H9 (cell line): Measurements from ENCODE around the gene MMP26. TPM values are rescaled to one million over a fixed set of nuclear protein-coding genes. Genes with fewer than 3 reads are reported as not detected.

ENCODE experiments used
- DNase-seq: peaks from one replicate; pipeline ENCODE4 v3.0.0-alpha.2; 2017
- H2AFZ ChIP-seq: one replicate; pipeline ENCODE4 v1.6.1; 2013; ENCODE audit warnings: mild to moderate bottlenecking, low read length, control low read depth, moderate library complexity
- H2AK5ac ChIP-seq: 2 replicates; pipeline ENCODE4 v1.6.1; 2013; ENCODE audit warnings: low read length, control low read depth, mixed read lengths; ENCODE audit not compliant: insufficient read length
- H2BK120ac ChIP-seq: one replicate; pipeline ENCODE4 v1.6.1; 2013; ENCODE audit warnings: low read depth, mild to moderate bottlenecking, low read length, control low read depth, inconsistent platforms; ENCODE audit not compliant: poor library complexity, severe bottlenecking
- H2BK12ac ChIP-seq: 2 replicates; pipeline ENCODE4 v1.6.1; 2013; ENCODE audit warnings: low read length, control low read depth, mixed read lengths, low read depth; ENCODE audit not compliant: insufficient read length
- H2BK15ac ChIP-seq: 2 replicates; pipeline ENCODE4 v1.6.1; 2013; ENCODE audit warnings: low read depth, low read length, control low read depth
- H2BK20ac ChIP-seq: one replicate; pipeline ENCODE4 v1.6.1; 2013; ENCODE audit warnings: low read depth, mild to moderate bottlenecking, low read length, control low read depth, inconsistent platforms; ENCODE audit not compliant: poor library complexity, severe bottlenecking
- H2BK5ac ChIP-seq: 2 replicates; pipeline ENCODE4 v1.6.1; 2013; ENCODE audit warnings: low read length, control low read depth, mixed read lengths; ENCODE audit not compliant: insufficient read length
- H3K14ac ChIP-seq: 2 replicates; pipeline ENCODE4 v1.6.1; 2013; ENCODE audit warnings: low read length, control low read depth; ENCODE audit not compliant: insufficient read depth
- H3K18ac ChIP-seq: 2 replicates; pipeline ENCODE4 v1.6.1; 2013; ENCODE audit warnings: low read depth, mild to moderate bottlenecking, mixed read lengths, low read length, control low read depth; ENCODE audit not compliant: insufficient read length
- H3K23ac ChIP-seq: 2 replicates; pipeline ENCODE4 v1.6.1; 2013; ENCODE audit warnings: low read length, control low read depth, mixed read lengths, low read depth; ENCODE audit not compliant: insufficient read length
- H3K23me2 ChIP-seq: 2 replicates; pipeline ENCODE4 v1.6.1; 2013; ENCODE audit warnings: low read depth, mild to moderate bottlenecking, mixed read lengths, low read length, control low read depth; ENCODE audit not compliant: insufficient read length, poor library complexity, severe bottlenecking
- H3K27ac ChIP-seq: 2 replicates; pipeline ENCODE4 v1.5.1; 2013; ENCODE audit warnings: low read length, control low read depth, mixed read lengths, low read depth; ENCODE audit not compliant: insufficient read length
- H3K27me3 ChIP-seq: 2 replicates; pipeline ENCODE4 v1.6.1; 2013; ENCODE audit warnings: low read length, control low read depth, inconsistent platforms; ENCODE audit not compliant: insufficient read depth
- H3K4ac ChIP-seq: 2 replicates; pipeline ENCODE4 v1.6.1; 2013; ENCODE audit warnings: low read depth, mild to moderate bottlenecking, control low read depth, inconsistent platforms, low read length, moderate library complexity
- H3K4me1 ChIP-seq: 2 replicates; pipeline ENCODE4 v1.6.1; 2013; ENCODE audit warnings: low read length, control low read depth, inconsistent platforms; ENCODE audit not compliant: insufficient read depth
- H3K4me2 ChIP-seq: 2 replicates; pipeline ENCODE4 v1.6.1; 2013; ENCODE audit warnings: low read length, control low read depth, mixed read lengths; ENCODE audit not compliant: insufficient read length, insufficient read depth
- H3K56ac ChIP-seq: 2 replicates; pipeline ENCODE4 v1.6.1; 2013; ENCODE audit warnings: low read depth, mild to moderate bottlenecking, mixed read lengths, low read length, control low read depth; ENCODE audit not compliant: insufficient read length
- H3K79me1 ChIP-seq: 2 replicates; pipeline ENCODE4 v1.6.1; 2013; ENCODE audit warnings: low read depth, mild to moderate bottlenecking, moderate library complexity, low read length, control low read depth, inconsistent platforms; ENCODE audit not compliant: insufficient read depth, poor library complexity, severe bottlenecking
- H3K79me2 ChIP-seq: 2 replicates; pipeline ENCODE4 v1.6.1; 2013; ENCODE audit warnings: low read length, control low read depth, inconsistent platforms; ENCODE audit not compliant: insufficient read depth
- H3K9ac ChIP-seq: 2 replicates; pipeline ENCODE4 v1.6.1; 2013; ENCODE audit warnings: low read length, control low read depth, mixed read lengths; ENCODE audit not compliant: insufficient read length; ENCODE audit errors: extremely low read depth
- H3K9me3 ChIP-seq: one replicate; pipeline ENCODE4 v1.6.1; 2013; ENCODE audit warnings: low read depth, low read length, inconsistent platforms; ENCODE audit not compliant: control insufficient read depth
- H3T11ph ChIP-seq: one replicate; pipeline ENCODE4 v1.6.1; 2013; ENCODE audit warnings: mild to moderate bottlenecking, low read length, control low read depth, inconsistent platforms
- H4K20me1 ChIP-seq: one replicate; pipeline ENCODE4 v1.6.1; 2013; ENCODE audit not compliant: control insufficient read depth, insufficient read length, insufficient read depth
- H4K5ac ChIP-seq: 2 replicates; pipeline ENCODE4 v1.6.1; 2013; ENCODE audit warnings: low read depth, mild to moderate bottlenecking, mixed read lengths, low read length, control low read depth; ENCODE audit not compliant: insufficient read length
- H4K8ac ChIP-seq: replicated peaks from 2 replicates; pipeline ENCODE4 v1.6.1; 2013; ENCODE audit warnings: low read length, control low read depth, mixed read lengths, low read depth; ENCODE audit not compliant: insufficient read length
- H4K91ac ChIP-seq: 2 replicates; pipeline ENCODE4 v1.6.1; 2013; ENCODE audit warnings: low read depth, mild to moderate bottlenecking, moderate library complexity, mixed read lengths, low read length, control low read depth; ENCODE audit not compliant: insufficient read length
- H3K27ac Mint-ChIP-seq, 3 experiments: 2 replicates in 2 of 3; 3 replicates in 1 of 3; pipeline ENCODE4 v1.8.0; 2020 to 2021; ENCODE audit warnings: mixed read lengths in 3 of 3, mild to moderate bottlenecking in 1 of 3, moderate library complexity in 1 of 3
- H3K27me3 Mint-ChIP-seq: 2 replicates; pipeline ENCODE4 v1.8.0; 2021; ENCODE audit warnings: low read depth, mild to moderate bottlenecking, moderate library complexity, mixed read lengths
- H3K36me3 Mint-ChIP-seq, 3 experiments: 2 replicates in 2 of 3; 3 replicates in 1 of 3; pipeline ENCODE4 v1.8.0; 2020 to 2021; ENCODE audit warnings: low read depth in 3 of 3, mixed read lengths in 3 of 3; ENCODE audit not compliant: insufficient read depth in 1 of 3
- H3K4me1 Mint-ChIP-seq, 2 experiments: 2 replicates each; pipeline ENCODE4 v1.8.0; 2020; ENCODE audit warnings: mixed read lengths in 2 of 2
- H3K4me3 Mint-ChIP-seq, 2 experiments: 2 replicates in 1 of 2; 3 replicates in 1 of 2; pipeline ENCODE4 v1.8.0; 2020 to 2021; ENCODE audit warnings: mild to moderate bottlenecking in 2 of 2, mixed read lengths in 2 of 2, moderate library complexity in 1 of 2
- H3K9me3 Mint-ChIP-seq, 2 experiments: 2 replicates in 1 of 2; 3 replicates in 1 of 2; pipeline ENCODE4 v1.8.0; 2020; ENCODE audit warnings: mild to moderate bottlenecking in 2 of 2, mixed read lengths in 2 of 2, moderate library complexity in 1 of 2
- CTCF ChIP-seq: fragments of 200-600 bp; sonication (generic); conservative IDR thresholded peaks from 3 replicates; pipeline ENCODE4 v1.8.0; 2021; ENCODE audit warnings: antibody characterized with exemption, mild to moderate bottlenecking
- WGBS: extraction: QIAGEN DNeasy Blood & Tissue Kit; methylation state at CpG from one replicate; pipeline ENCODE4 v1.1.7; 2013; ENCODE audit warnings: missing lambda C conversion rate, low lambda C conversion rate, mixed read lengths; ENCODE audit not compliant: insufficient read length; ENCODE audit errors: extremely low coverage; 5-methylcytosine and 5-hydroxymethylcytosine counted together
- total RNA-seq: library from RNA; stranded (reverse); gene quantifications from 2 replicates; pipeline ENCODE4 v1.2.1, GENCODE V29; 2021

The MMP26 gene
- total RNA-seq, 1 experiment from 2014 or later, result not detected

GRCh38 chr11:4695442-4695841 lies 9.1 kb upstream of the MMP26 start:
- H2AFZ ChIP-seq, result no peak overlapping the region
- H3K79me1 ChIP-seq, result no peaks in the 10 kb centered on the region

More at GRCh38 chr11:4695442-4695841, 9.1 kb upstream of the MMP26 start:
- no peak overlapping the region for H3K9ac ChIP-seq
- H4K5ac ChIP-seq, result no peak overlapping the region
- Mint-ChIP-seq H3K27ac (no peak overlapping the region), H3K27me3 (no peaks in the 10 kb centered on the region), H3K4me1 (no peaks in the 10 kb centered on the region), H3K36me3 (no peaks in the 10 kb centered on the region), H3K4me3 (no peak overlapping the region), H3K9me3 (peaks cover 0 to 3% of the 10 kb centered on the region in 2 experiments; a peak in 1 of 5 replicates)
- no peak for DNase-seq
- no peaks in the 10 kb centered on the region for H3K27me3 ChIP-seq
- H2BK15ac ChIP-seq, result no peak overlapping the region
- no peaks in the 10 kb centered on the region for H4K20me1 ChIP-seq
- H3K9me3 ChIP-seq, result no peaks in the 10 kb centered on the region
- no peak overlapping the region for H2BK5ac ChIP-seq
- WGBS, result no CpG with 5 or more reads among the region's 1 CpG
- H2BK12ac ChIP-seq, result no peak overlapping the region
- H2BK120ac ChIP-seq, result no peak overlapping the region
- H3K56ac ChIP-seq, result no peak overlapping the region
- no peaks in the 10 kb centered on the region; the same call in 1 of the 2 replicates for H3K4me1 ChIP-seq
- no peaks in the 10 kb centered on the region for H3K23me2 ChIP-seq
- no peak overlapping the region for H2BK20ac ChIP-seq
- H3K18ac ChIP-seq, result no peak overlapping the region
- no peak overlapping the region for H3T11ph ChIP-seq
- no peaks in the 10 kb centered on the region for H3K79me2 ChIP-seq
- H3K4ac ChIP-seq, result no peak overlapping the region
- no peak overlapping the region for H4K8ac ChIP-seq
- no peak overlapping the region for H4K91ac ChIP-seq
- no peak for TF ChIP-seq CTCF
- H2AK5ac ChIP-seq, result no peak overlapping the region
- H3K27ac ChIP-seq, result no peak overlapping the region
- no peak overlapping the region for H3K14ac ChIP-seq
- H3K4me2 ChIP-seq, result no peak overlapping the region
- no peak overlapping the region for H3K23ac ChIP-seq
